HepG2 (cell line): ENCODE results near the gene PTPRC. TPM values are rescaled to one million over a fixed set of nuclear protein-coding genes. Genes with fewer than 3 reads are reported as not detected.

ENCODE experiments used
- ATAC-seq: fragments of 200-7000 bp; cut with Tn5 transposase; 3 replicates; pipeline ENCODE4 v1.9.1; 2020; ENCODE audit warnings: mild to moderate bottlenecking, moderate library complexity
- BruUV-seq: library from RNA; stranded (reverse); fragments of 400-500 nt; replicated peaks from 2 replicates; lab custom pipeline; 2021; lab: Mats Ljungman, UMichigan
- CTCF ChIA-PET: fragments of 300-600 bp; formaldehyde crosslinking; extraction: SDS; loops from one replicate; lab custom pipeline; 2021; ENCODE audit warnings: low total read pairs, inconsistent platforms, low intra/inter-chr PET ratio; lab: Yijun Ruan, JAX
- POLR2A ChIA-PET: fragments of 350-600 bp; sonication (Branson Sonifier 250); formaldehyde crosslinking; loops from one replicate; lab custom pipeline; 2020; ENCODE audit warnings: antibody characterized with exemption, inconsistent platforms; lab: Yijun Ruan, JAX
- DNase-seq: peaks from one replicate; pipeline ENCODE4 v3.0.0-alpha.2; 2015; ENCODE audit warnings: low spot score
- FAIRE-seq: peaks from 3 replicates; lab custom pipeline; 2011; peaks lifted over from hg19 to GRCh38; lab: Jason Lieb, UNC
- H2AFZ ChIP-seq: one replicate; pipeline ENCODE4 v1.6.1; 2011; ENCODE audit warnings: low read length, inconsistent platforms
- H3K27ac ChIP-seq: fragments of 300-600 bp; 3 replicates; pipeline ENCODE4 v1.8.0; 2011; ENCODE audit warnings: mixed run types, mild to moderate bottlenecking, mixed read lengths, low read length, inconsistent platforms; ENCODE audit not compliant: insufficient read depth; ENCODE audit errors: extremely low read length
- H3K27me3 ChIP-seq, 2 experiments: fragments of 200-600 bp in 1 of 2; 2 replicates in 1 of 2; 3 replicates in 1 of 2; pipeline versions ENCODE4 v1.6.0 to v1.8.0; 2011; ENCODE audit warnings: low read length in 2 of 2, mild to moderate bottlenecking in 2 of 2, moderate library complexity in 2 of 2, inconsistent platforms in 1 of 2; ENCODE audit not compliant: insufficient read depth in 2 of 2, control insufficient read depth in 1 of 2
- H3K36me3 ChIP-seq, 2 experiments: fragments of 200-600 bp in 1 of 2; replicated peaks in 1 of 2; 2 replicates in 1 of 2; 3 replicates in 1 of 2; pipeline versions ENCODE4 v1.5.1 to v1.8.0; 2011; ENCODE audit warnings: low read length in 2 of 2, inconsistent platforms in 1 of 2; ENCODE audit not compliant: insufficient read depth in 2 of 2, control insufficient read depth in 1 of 2
- H3K4me1 ChIP-seq: 2 replicates; pipeline ENCODE4 v1.5.1; 2012; ENCODE audit warnings: low read length, inconsistent platforms; ENCODE audit not compliant: insufficient read depth
- H3K4me2 ChIP-seq: 2 replicates; pipeline ENCODE4 v1.6.0; 2011; ENCODE audit warnings: low read depth, low read length, inconsistent platforms
- H3K4me3 ChIP-seq, 3 experiments: fragments of 200-600 bp in 1 of 3; sonication (generic), shearing (Covaris generic) in 1 of 3; replicated peaks in 1 of 3; 2 replicates each; pipeline ENCODE4 v1.5.1; 2011 to 2016; ENCODE audit warnings: low read length in 3 of 3, inconsistent platforms in 2 of 3, low read depth in 2 of 3, mild to moderate bottlenecking in 2 of 3, control low read depth in 1 of 3, mixed read lengths in 1 of 3; ENCODE audit not compliant: insufficient read depth in 1 of 3
- H3K79me2 ChIP-seq: one replicate; pipeline ENCODE4 v1.6.1; 2011; ENCODE audit warnings: low read length, inconsistent platforms; ENCODE audit not compliant: insufficient read depth
- H3K9ac ChIP-seq: 2 replicates; pipeline ENCODE4 v1.6.0; 2011; ENCODE audit warnings: mild to moderate bottlenecking, low read depth, low read length, inconsistent platforms; ENCODE audit not compliant: insufficient read depth
- H3K9me3 ChIP-seq: 2 replicates; pipeline ENCODE4 v1.5.1; 2012; ENCODE audit warnings: mild to moderate bottlenecking, low read length
- H4K20me1 ChIP-seq: 2 replicates; pipeline ENCODE4 v1.6.0; 2011; ENCODE audit warnings: inconsistent platforms, mild to moderate bottlenecking, low read length, moderate library complexity; ENCODE audit not compliant: insufficient read depth
- MTA1 ChIP-seq: sonication (generic); formaldehyde crosslinking; IDR thresholded peaks from 2 replicates; pipeline ENCODE4 v1.4.0; 2020; ENCODE audit warnings: missing genetic modification reagents, mild to moderate bottlenecking, borderline replicate concordance
- MXD4 ChIP-seq: IDR thresholded peaks from 2 replicates; pipeline ENCODE4 v1.6.1; 2016; ENCODE audit warnings: mild to moderate bottlenecking, missing biosample characterization, missing genetic modification reagents
- NCOR1 ChIP-seq: fragments of 200-600 bp; sonication (generic); IDR thresholded peaks from 2 replicates; pipeline ENCODE4 v1.7.0; 2017; ENCODE audit warnings: antibody characterized with exemption, low read length, borderline replicate concordance
- NFE2 ChIP-seq: sonication (generic); formaldehyde crosslinking; IDR thresholded peaks from 2 replicates; pipeline ENCODE4 v1.4.0; 2020; ENCODE audit warnings: missing genetic modification reagents
- REXO4 ChIP-seq: sonication (generic); formaldehyde crosslinking; IDR thresholded peaks from 2 replicates; pipeline ENCODE4 v1.8.0; 2022; ENCODE audit warnings: missing genetic modification reagents, mild to moderate bottlenecking, borderline replicate concordance
- SP1 ChIP-seq, 2 experiments: fragments of 450-650 bp in 1 of 2; sonication (generic) in 1 of 2; formaldehyde crosslinking in 1 of 2; IDR thresholded peaks; 2 replicates each; pipeline versions ENCODE4 v1.4.0 to v1.6.1; 2016 to 2020; ENCODE audit warnings: missing genetic modification reagents in 1 of 2
- TARDBP ChIP-seq: sonication (generic); formaldehyde crosslinking; IDR thresholded peaks from 2 replicates; pipeline ENCODE4 v1.8.0; 2022; ENCODE audit warnings: mild to moderate bottlenecking, missing genetic modification reagents
- ZNF143 ChIP-seq: sonication (generic); formaldehyde crosslinking; IDR thresholded peaks from 2 replicates; pipeline ENCODE4 v1.4.0; 2020; ENCODE audit warnings: missing genetic modification reagents
- ZNF430 ChIP-seq: sonication (generic); formaldehyde crosslinking; IDR thresholded peaks from 2 replicates; pipeline ENCODE4 v1.9.0; 2021; ENCODE audit warnings: mild to moderate bottlenecking, missing genetic modification reagents
- WGBS: methylation state at CpG from one replicate; pipeline ENCODE4 v1.1.6; 2017; ENCODE audit warnings: low lambda C conversion rate; 5-methylcytosine and 5-hydroxymethylcytosine counted together
- in situ Hi-C: cut with HindIII; loops from 2 replicates; pipeline ENCODE4 v1.10.0; 2017; ENCODE audit warnings: low pct_unique_long_range_greater_than_20kb; ENCODE audit not compliant: extremely low pct_ligation_motif_present
- intact Hi-C: fragments of 100-400 bp; cut with micrococcal nuclease; formaldehyde crosslinking; loops from one replicate; pipeline ENCODE4 v1.10.0; 2022; ENCODE audit not compliant: unreplicated experiment
- polyA plus RNA-seq, 8 experiments: library from polyadenylated mRNA; depleted of rRNA in 3 of 8; stranded (reverse) in 7 of 8; unstranded in 1 of 8; fragments of >200 nt; fragmentation: Illumina TruSeq in 4 of 8; extraction: Trizol in 4 of 8; gene quantifications; 2 replicates each; pipeline versions ENCODE4 v1.2.1 to v1.2.3, GENCODE V29; 2011 to 2016; ENCODE audit warnings: low read depth in 4 of 8, missing spikeins in 1 of 8, mixed read lengths in 1 of 8; ENCODE audit not compliant: insufficient read depth in 1 of 8
- total RNA-seq, 5 experiments: library from RNA; depleted of rRNA; stranded (reverse); fragments of >200 nt; fragmentation: Illumina TruSeq; extraction: Trizol; gene quantifications; 2 replicates each; pipeline ENCODE4 v1.2.3, GENCODE V29; 2016; ENCODE audit warnings: low read depth in 1 of 5
- TF ChIP-seq, protein P1 (sequence below): sonication (generic); formaldehyde crosslinking; IDR thresholded peaks from 2 replicates; pipeline ENCODE4 v1.5.0; 2020; ENCODE audit warnings: missing genetic modification reagents

The PTPRC gene
- total and polyA plus RNA-seq, 2 of the 13 experiments (the other 11 are each of a cell fraction or from before 2014, with no cell fraction given) = not detected

DNA sequence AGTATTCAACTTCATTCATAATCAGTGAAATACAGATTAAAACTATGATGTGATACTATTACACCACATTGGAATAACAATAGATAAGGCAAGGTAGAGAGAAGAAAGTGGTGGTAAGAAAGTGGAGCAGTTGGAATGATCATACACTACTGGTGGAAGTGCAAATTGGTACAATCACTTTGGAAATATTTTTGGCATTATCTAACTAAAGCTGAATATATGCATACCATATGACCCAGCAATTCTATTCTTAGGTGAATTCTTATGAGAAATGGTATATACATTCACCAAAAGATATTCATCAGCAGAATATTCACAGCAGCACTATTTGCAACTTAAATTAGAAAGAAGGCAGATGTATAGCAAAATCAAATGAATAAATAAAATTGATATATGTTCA is 21.4 kb upstream of the PTPRC start:
- no peak for DNase-seq
- in situ Hi-C loops = no loop called here
- Histone ChIP-seq H3K9ac (no peak overlapping the region), H4K20me1 (no peaks in the 10 kb centered on the region), H3K4me3 (no peak overlapping the region), H3K27me3 (no peaks in the 10 kb centered on the region), H3K36me3 (no peaks in the 10 kb centered on the region), H3K4me2 (no peak overlapping the region), H3K79me2 (no peaks in the 10 kb centered on the region), H3K9me3 (no peaks in the 10 kb centered on the region), H3K27ac (no peak overlapping the region), H3K4me1 (no peaks in the 10 kb centered on the region), H2AFZ (no peak overlapping the region)
- FAIRE-seq = no peak
- TF ChIP-seq, protein P1, sequence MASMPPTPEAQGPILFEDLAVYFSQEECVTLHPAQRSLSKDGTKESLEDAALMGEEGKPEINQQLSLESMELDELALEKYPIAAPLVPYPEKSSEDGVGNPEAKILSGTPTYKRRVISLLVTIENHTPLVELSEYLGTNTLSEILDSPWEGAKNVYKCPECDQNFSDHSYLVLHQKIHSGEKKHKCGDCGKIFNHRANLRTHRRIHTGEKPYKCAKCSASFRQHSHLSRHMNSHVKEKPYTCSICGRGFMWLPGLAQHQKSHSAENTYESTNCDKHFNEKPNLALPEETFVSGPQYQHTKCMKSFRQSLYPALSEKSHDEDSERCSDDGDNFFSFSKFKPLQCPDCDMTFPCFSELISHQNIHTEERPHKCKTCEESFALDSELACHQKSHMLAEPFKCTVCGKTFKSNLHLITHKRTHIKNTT (CRISPR knock-in tag) = no peak
- no peak for TF ChIP-seq REXO4 (CRISPR knock-in tag)
- no peak for TF ChIP-seq ZNF143 (CRISPR knock-in tag)
- no peak for ATAC-seq
- ChIA-PET CTCF (no interaction called here), POLR2A (no interaction called here)
- intact Hi-C loops = no loop called here
- BruUV-seq = no TSS peak

DNA sequence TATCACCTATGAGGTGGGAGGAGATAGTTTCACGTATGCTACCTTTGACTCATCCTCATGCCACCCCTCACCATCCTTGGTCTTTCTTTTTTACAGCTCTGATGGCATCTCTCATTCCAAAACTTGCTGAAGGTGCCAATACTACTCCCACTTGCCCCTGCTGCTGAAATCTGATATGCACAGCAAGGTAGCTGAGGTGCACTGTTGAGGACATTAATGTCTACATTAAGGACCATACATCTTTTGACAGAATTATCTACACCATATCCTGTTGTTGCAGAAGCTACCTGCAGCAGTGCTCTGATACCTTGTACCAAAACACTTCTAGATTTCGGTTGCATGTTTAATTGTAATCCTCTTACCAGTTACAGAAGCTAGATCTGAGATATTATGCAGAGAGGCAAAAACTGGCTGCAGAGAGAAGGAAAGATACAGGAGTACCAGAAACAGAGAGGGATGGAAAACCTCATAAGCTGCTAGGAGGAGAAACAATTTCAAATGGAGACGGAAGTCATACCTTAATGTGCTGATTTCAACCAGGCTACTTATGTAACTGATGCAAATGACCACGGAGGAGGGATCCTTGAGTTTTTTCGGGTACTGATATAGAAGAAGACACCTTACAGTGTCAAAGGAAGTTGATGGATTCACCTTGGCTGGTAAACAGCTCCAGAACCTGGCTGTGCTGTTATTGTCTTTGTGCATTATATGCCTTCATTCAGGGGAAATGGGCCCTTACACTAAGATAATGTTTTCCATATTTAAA is 19.3 kb upstream of the PTPRC start:
- no TSS peak for BruUV-seq
- Histone ChIP-seq H3K9ac (no peak overlapping the region), H3K9me3 (no peaks in the 10 kb centered on the region), H3K4me1 (no peaks in the 10 kb centered on the region), H3K27ac (no peak overlapping the region), H3K4me3 (no peak overlapping the region), H3K79me2 (no peaks in the 10 kb centered on the region), H3K27me3 (no peaks in the 10 kb centered on the region), H4K20me1 (no peaks in the 10 kb centered on the region), H2AFZ (no peak overlapping the region), H3K4me2 (no peak overlapping the region), H3K36me3 (no peaks in the 10 kb centered on the region)
- 4% methylated on average over 5 of the region's 5 CpGs for WGBS
- FAIRE-seq (no peak), ATAC-seq (no peak), DNase-seq (no peak)
- POLR2A ChIA-PET = no interaction called here
- intact Hi-C loops (no loop called here), in situ Hi-C loops (no loop called here)
- CTCF ChIA-PET = no interaction called here
- TF ChIP-seq MXD4 (CRISPR knock-in tag) (no peak), NFE2 (CRISPR knock-in tag) (no peak), ZNF430 (CRISPR knock-in tag) (no peak), MTA1 (CRISPR knock-in tag) (no peak), TARDBP (CRISPR knock-in tag) (no peak), SP1 (IDR thresholded peaks at IDR 0.05) (no peak), SP1 (CRISPR knock-in tag; IDR thresholded peaks at IDR 0.05) (no peak), NCOR1 (no peak)
